Ascending aorta (tissue), 2 donors: ENCODE results near the gene PSME1. TPM values are rescaled to one million over a fixed set of nuclear protein-coding genes. Genes with fewer than 3 reads are reported as not detected.
A peak's percentile ranks its signal among the peaks of the same experiment; 100 is the strongest.

ENCODE experiments used
- DNase-seq, 2 donors: peaks; one replicate each; pipeline ENCODE4 v3.0.0-alpha.2; 2019; ENCODE audit warnings: low spot score in 2 of 2
- H3K27ac ChIP-seq, 2 donors: fragments of 200-600 bp; sonication (generic); one replicate each; pipeline ENCODE4 v1.5.1; 2016 to 2017; ENCODE audit warnings: mild to moderate bottlenecking in 1 of 2
- H3K27me3 ChIP-seq: fragments of 200-600 bp; sonication (generic); one replicate; pipeline ENCODE4 v1.5.1; 2017
- H3K36me3 ChIP-seq, 2 donors: fragments of 200-600 bp; sonication (generic); one replicate each; pipeline ENCODE4 v1.5.1; 2016
- H3K4me1 ChIP-seq, 2 donors: fragments of 200-600 bp; sonication (generic); one replicate each; pipeline ENCODE4 v1.5.1; 2016 to 2017; ENCODE audit warnings: mild to moderate bottlenecking in 1 of 2
- H3K4me3 ChIP-seq, 2 donors: fragments of 200-600 bp; sonication (generic); one replicate each; pipeline ENCODE4 v1.5.1; 2016 to 2017; ENCODE audit warnings: mild to moderate bottlenecking in 1 of 2
- H3K9me3 ChIP-seq, 2 donors: fragments of 200-600 bp; sonication (generic); one replicate each; pipeline ENCODE4 v1.5.1; 2016
- CTCF ChIP-seq, 3 experiments: fragments of 200-600 bp in 2 of 3; fragments of 450-650 bp in 1 of 3; sonication (generic) in 2 of 3; IDR thresholded peaks; one replicate each; pipeline ENCODE4 v1.5.1; 2016 to 2019; ENCODE audit warnings: antibody characterized with exemption in 3 of 3, mild to moderate bottlenecking in 1 of 3, moderate library complexity in 1 of 3
- intact Hi-C: fragments of 100-400 bp; cut with DNase I; formaldehyde crosslinking; loops from one replicate; pipeline ENCODE4 v1.15.1; 2023
- total RNA-seq: library from RNA; depleted of rRNA; stranded (reverse); fragments of >200 nt; gene quantifications from one replicate; pipeline ENCODE4 v1.1.0, GENCODE V29; 2016

The PSME1 gene
- total RNA-seq, 1 donor from 2014 or later: 55.5 TPM

GRCh38 chr14:24141097-24141880 is 5.3 kb downstream of the PSME1 start, which contains the start of gene EMC9:
EMC9 (minus strand) TSS chr14:24141591; CDS start chr14:24141304, 287 bp downstream.
- Histone ChIP-seq H3K27ac (peak within 1 kb of the TSS; percentile 76 to 89), H3K27me3 (no peaks in the 10 kb centered on the region), H3K36me3 (peaks cover 11 to 18% of the 10 kb centered on the region in 2 donors), H3K4me1 (peaks cover 18 to 39% of the 10 kb centered on the region in 2 donors), H3K4me3 (peak within 1 kb of the TSS; percentile 80 to 81), H3K9me3 (no peaks in the 10 kb centered on the region)
- TF ChIP-seq CTCF (IDR thresholded peaks at IDR 0.05): peak; percentile 22 to 74 (median 45)
- intact Hi-C loops: loop anchor here (1.0 to 10.0 kb wide), 3 partner anchors 26 to 836 kb away; partner anchors contain the start of genes BCL2L2, PPP1R3E and TINF2
- DNase-seq: peak; percentile 100

- Histone ChIP-seq H3K36me3 (peaks cover 2 to 8% of the 10 kb centered on the region in 2 donors), H3K9me3 (no peaks in the 10 kb centered on the region), H3K27me3 (no peaks in the 10 kb centered on the region), H3K4me1 (peaks cover 23 to 36% of the 10 kb centered on the region in 2 donors), H3K27ac (no peak overlapping the region), H3K4me3 (no peak overlapping the region)
- intact Hi-C loops: loop anchor here (10.0 kb wide), 1 partner anchor 839 kb away; the partner anchor contains the start of genes BCL2L2 and PPP1R3E
- no peak for TF ChIP-seq CTCF (IDR thresholded peaks at IDR 0.05)
- DNase-seq: no peak
These were observed 7.5 kb downstream of the PSME1 start for GRCh38 chr14:24143511-24143910.

- peaks cover 6 to 7% of the 10 kb centered on the region in 2 donors for H3K36me3 ChIP-seq
- no peak overlapping the region for H3K27ac ChIP-seq
- H3K4me3 ChIP-seq: no peak overlapping the region
- peaks cover 26 to 34% of the 10 kb centered on the region in 2 donors for H3K4me1 ChIP-seq
- DNase-seq: no peak
- no peak for TF ChIP-seq CTCF (IDR thresholded peaks at IDR 0.05)
- intact Hi-C loops: loop anchor here (10.0 kb wide), 1 partner anchor 840 kb away; the partner anchor contains the start of genes BCL2L2 and PPP1R3E
- H3K9me3 ChIP-seq: no peaks in the 10 kb centered on the region
- no peaks in the 10 kb centered on the region for H3K27me3 ChIP-seq
These were observed 8.5 kb downstream of the PSME1 start for GRCh38 chr14:24144451-24144850.

GRCh38 chr14:24145219-24145618 is 9.2 kb downstream of the PSME1 start:
- H3K4me1 ChIP-seq: peaks cover 26 to 27% of the 10 kb centered on the region in 2 donors
- H3K27me3 ChIP-seq: no peaks in the 10 kb centered on the region
- DNase-seq: no peak
- H3K36me3 ChIP-seq: peaks cover 13 to 14% of the 10 kb centered on the region in 2 donors
- H3K9me3 ChIP-seq: no peaks in the 10 kb centered on the region
- peak overlapping the region; percentile 75 to 90 for H3K27ac ChIP-seq
- intact Hi-C loops: loop anchor here (5.0 to 10.0 kb wide), 2 partner anchors 87 to 840 kb away; partner anchors contain the start of genes BCL2L2, GMPR2, NEDD8 and PPP1R3E
- H3K4me3 ChIP-seq: peak overlapping the region in 1 of 2 donors; percentile 100
- TF ChIP-seq CTCF (IDR thresholded peaks at IDR 0.05): no peak

- peaks cover 16 to 20% of the 10 kb centered on the region in 2 donors for H3K36me3 ChIP-seq
- intact Hi-C loops: loop anchor here (2.0 to 10.0 kb wide), 4 partner anchors 43 to 841 kb away; partner anchors contain the start of genes BCL2L2, GMPR2, IPO4 and NEDD8
- H3K4me3 ChIP-seq: peak overlapping the region; percentile 76 to 100
- no peaks in the 10 kb centered on the region for H3K9me3 ChIP-seq
- H3K27ac ChIP-seq: peak overlapping the region; percentile 75 to 90
- H3K4me1 ChIP-seq: peaks cover 24 to 26% of the 10 kb centered on the region in 2 donors
- no peak for TF ChIP-seq CTCF (IDR thresholded peaks at IDR 0.05)
- no peak for DNase-seq
- H3K27me3 ChIP-seq: no peaks in the 10 kb centered on the region
These were observed 9.9 kb downstream of the PSME1 start for GRCh38 chr14:24145690-24146452.
